GM21423 (cell line): Measurements from ENCODE around the gene TMIGD3.
"Not testable (repeated sequence)": the region's sequence is repeated elsewhere in the genome, so short reads cannot be mapped to it uniquely, and the experiment has no call there.

Experiments used
- ATAC-seq: cut with Tn5 transposase; IDR thresholded peaks from one replicate; pipeline ENCODE4 v1.9.1; 2021; ENCODE audit warnings: mild to moderate bottlenecking, moderate library complexity; ENCODE audit not compliant: unreplicated experiment

The TMIGD3 gene

DNA sequence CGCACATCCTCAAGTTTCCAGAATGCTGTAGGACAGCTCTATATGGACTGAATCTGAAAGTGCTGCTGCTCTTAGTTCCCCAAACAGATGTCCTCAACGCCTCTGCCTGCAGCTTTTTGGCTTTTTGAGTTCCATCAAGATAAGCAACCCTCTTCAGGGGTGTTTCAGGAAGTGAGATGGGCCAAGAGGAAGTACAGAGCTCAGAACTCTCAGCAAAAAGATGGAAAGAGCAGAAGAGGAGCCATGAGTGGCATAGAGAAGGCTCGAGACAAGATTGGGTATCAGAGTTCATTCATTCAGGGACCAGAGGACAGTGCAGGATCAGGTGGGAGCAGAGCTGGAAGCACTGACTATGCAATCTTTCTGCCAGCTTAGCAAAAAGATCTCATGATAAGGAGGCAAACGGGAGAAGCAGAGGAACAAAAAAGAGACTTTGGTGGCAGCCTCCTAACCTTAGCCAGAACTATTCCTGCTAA is at the start of gene TMIGD3, which contains the start of gene ADORA3:
TMIGD3 (minus strand) TSS at position 49 of the 476 bp plus-strand sequence. CDS start 279 bp downstream, outside the sequence.
ADORA3 (minus strand) TSS at position 49 of the 476 bp plus-strand sequence. CDS start 279 bp downstream, outside the sequence.
- ATAC-seq = no peak

- ATAC-seq = no peak
Measured at GRCh38 chr1:111553196-111553595, 49.8 kb upstream of the TMIGD3 start.

DNA sequence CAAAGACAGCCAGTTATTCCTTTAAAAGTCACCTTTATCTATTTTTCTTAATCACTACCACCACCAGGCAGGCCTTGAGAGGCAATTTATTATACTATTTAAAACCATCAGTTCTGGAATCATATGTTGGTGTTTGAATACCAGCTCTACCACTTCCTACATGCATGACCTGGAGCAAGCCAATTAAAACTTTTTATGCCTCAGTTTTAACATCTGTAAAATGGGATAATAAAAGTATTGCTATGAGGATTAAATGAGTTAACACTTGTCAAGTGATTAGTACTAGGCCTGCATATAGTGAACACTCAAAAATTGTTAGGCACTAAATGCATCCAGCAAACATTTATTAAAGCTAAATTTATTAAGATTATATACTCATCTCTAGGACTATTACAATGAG is 49.2 kb upstream of the TMIGD3 start:
- no peak for ATAC-seq

DNA sequence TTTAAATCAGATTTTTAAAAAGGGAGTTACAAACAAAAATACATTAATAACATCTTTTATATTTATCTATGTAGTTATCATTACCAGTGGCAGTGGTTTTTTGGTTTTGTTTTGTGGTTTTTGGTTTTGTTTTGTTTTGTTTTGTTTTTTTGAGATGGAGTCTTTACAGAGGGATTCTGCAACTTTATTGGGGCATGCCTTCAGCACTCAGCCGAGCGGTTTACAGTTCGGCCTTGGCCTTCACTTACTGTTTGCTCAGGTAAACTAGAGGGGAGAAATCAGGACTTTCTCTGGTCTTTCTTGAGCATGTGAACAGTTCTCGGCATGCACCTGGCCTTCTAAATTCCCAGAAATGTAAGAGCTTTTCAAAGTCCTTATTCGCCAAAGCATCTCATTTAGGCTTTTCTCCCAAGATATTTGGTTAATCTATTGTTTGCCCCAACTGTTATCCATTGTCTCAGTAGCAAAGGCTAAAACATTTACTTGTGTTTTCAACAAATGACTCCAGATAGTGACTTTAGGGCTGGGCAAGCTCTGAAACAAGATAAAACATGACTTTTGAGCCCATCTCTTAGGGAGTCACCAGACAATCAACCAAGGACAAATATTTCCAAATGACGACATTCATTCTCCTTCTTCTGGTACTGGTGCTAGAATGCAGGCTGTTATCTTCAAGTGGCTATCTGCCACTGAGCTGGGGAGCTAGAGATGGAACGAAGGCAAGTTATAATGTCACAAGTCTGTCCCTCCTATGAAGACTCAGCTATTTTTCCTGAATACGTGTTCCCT is 48.4 kb upstream of the TMIGD3 start:
- no peak for ATAC-seq

DNA sequence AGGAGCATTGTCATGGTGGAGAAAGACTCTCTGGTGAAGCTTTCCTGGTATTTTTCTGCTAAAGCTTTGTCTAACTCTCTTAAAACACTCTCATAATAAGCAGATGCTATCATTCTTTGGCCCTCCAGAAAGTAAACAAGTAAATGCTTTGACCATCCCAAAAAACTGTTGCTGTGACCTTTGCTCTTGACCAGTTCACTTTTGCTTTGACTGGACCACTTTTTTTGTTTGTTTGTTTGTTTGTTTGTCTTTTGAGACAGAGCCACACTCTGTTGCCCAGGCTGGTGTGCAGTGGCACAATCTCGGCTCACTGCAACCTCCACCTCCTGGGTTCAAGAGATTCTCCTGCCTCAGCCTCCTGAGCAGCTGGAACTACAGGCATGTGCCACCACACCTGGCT is 44.4 kb upstream of the TMIGD3 start:
- ATAC-seq = not testable (repeated sequence)

DNA sequence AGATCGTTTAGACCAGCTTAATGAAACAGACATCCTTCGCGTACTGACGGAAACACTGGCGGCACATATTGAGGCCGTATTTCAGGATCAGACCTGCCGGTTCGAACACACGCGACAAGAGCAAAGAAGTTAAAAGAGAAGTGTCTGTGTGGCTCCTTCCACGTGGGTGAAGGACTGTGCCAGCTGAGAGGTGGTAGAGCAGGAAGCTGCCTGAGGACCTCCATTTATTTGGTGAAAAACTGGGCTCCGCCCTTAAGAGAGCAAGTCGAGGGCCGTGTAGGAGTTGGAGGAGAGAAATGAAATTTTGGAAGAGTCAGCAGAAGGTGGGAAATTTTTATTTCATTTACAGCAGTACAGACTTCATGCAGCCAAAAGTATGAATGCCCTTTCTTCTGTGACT is 38.8 kb upstream of the TMIGD3 start:
- ATAC-seq = no peak

DNA sequence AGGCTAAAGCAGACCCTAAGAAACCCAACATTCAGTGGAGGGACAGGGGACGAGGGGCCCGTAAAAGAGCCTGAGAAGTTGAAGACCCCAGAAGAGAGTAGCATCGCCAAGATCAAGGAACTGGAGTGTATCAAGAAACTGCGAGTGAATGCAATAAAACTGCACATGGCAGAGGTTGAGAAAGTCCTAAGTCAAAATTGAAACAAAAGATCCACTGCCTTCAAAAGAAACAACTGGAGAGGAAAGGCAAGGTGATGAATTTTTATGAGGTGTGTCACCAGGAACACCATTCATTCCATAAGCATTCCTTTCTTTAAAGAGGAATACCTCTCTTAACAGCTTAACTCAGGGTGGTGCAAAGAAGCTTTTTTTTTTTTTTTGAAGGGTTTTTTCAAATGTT is 38.3 kb upstream of the TMIGD3 start:
- no peak for ATAC-seq

DNA sequence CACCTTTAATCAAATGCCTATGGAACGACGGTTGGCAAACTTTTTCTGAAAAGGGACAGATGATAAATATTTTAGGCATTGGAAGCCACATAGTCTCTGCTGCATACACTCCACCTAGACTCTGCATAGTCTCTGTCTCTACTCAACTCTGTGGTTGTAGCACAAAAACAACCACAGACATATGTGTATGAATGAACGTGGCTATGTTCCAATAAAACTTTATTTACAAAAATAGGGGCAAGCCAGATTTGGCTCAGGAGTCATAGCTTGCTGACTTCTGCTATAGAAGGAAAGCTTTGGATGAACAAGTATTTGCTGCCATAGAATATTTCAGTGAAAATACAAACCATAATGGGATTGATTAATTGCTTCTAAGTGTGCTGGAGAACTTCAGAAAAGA is 37.5 kb upstream of the TMIGD3 start:
- no peak for ATAC-seq

DNA sequence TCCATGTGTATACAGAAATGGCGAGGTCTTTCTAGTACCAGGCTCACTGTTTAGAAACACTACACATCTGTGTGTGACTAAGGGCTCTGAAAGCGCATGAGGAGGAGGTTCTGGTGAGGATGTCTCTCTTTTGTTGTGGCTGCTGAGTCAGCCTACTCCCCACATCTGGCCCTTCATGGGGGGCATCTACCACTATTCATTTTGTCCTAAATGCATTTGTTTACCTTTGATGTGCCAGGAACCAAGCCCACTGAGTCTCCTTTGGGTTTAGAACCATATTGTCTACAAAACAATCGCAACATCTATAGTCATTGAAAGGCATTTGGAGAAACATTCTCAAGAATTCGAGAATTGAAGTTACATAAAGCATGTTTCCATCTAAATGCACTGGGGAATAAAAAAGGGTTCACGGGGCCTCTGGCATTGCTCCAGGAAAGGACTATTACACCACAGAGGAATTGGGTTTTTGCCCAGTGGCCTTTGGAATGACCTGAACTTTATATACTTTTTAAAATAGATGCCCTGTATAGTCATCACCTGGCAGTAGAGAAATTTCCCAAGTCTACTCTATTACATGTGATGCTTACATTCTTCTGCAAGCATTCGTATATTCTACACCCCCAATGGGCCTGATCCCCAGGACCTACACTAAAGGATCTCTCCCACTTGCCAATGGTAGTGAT is 35.1 kb upstream of the TMIGD3 start:
- no peak for ATAC-seq

GRCh38 chr1:111535256-111536191 is 32.1 kb upstream of the TMIGD3 start:
- no peak for ATAC-seq

- no peak for ATAC-seq
Measured at GRCh38 chr1:111520053-111520452, 16.6 kb upstream of the TMIGD3 start.

- ATAC-seq = no peak
Measured at GRCh38 chr1:111517469-111518225, 14.2 kb upstream of the TMIGD3 start.

GRCh38 chr1:111516005-111516535 is 12.6 kb upstream of the TMIGD3 start:
- ATAC-seq = no peak

DNA sequence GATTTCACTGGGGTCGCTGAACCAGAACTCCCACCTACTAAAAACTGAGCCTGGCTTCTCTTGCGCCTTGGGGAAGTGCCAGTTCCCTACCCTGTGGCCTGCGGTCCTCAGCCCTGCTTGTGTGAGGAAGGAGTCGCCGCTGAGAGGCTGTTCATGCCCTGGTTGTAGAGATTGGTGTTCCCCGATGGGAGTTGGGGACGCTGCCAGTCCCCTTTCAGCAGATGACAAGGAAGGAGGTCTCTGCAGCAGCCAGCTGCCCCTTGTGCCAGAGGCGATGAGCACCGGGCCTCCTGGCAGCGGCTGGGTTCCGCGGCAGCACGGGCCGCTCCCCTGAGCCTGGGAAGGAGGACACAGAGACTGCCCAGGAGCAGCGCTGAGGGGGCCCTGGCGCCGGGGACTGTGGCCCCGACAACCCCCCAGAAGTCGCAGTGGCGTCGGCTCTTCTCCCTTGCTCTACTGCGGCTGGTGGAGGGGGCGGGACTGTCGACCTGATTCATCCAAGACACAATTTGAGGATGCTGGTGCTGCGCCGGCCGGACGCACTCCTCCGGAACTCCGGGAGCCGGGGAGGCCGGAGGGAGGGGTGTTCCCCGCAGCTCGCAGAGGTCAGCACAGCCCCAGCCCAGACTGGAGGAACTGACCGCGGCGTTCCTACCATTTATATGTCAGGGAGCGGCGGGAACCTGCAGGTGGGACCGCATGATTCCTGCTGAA is 12.0 kb upstream of the TMIGD3 start:
- no peak for ATAC-seq

GRCh38 chr1:111513410-111514020 is 10.1 kb upstream of the TMIGD3 start:
- ATAC-seq = no peak

DNA sequence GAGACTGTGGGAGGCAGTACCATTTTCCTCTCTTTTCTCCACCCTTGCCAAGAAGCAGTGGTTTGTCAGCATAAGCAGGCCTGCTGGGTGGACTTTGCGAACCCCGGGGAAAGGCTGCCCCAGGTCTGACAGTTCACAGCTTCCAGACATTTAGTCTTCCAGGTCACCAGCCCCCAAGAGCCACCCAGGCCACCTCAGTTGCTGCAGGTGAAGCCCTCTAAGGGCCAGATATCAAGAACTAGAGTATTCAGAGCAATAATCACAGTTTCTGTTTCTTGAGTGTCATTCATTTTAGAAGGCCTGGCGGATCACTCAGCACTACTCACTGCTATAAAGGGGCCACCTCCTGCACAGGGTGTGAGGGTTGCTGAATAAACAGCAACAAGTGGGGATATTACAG is 9.5 kb upstream of the TMIGD3 start:
- no peak for ATAC-seq

DNA sequence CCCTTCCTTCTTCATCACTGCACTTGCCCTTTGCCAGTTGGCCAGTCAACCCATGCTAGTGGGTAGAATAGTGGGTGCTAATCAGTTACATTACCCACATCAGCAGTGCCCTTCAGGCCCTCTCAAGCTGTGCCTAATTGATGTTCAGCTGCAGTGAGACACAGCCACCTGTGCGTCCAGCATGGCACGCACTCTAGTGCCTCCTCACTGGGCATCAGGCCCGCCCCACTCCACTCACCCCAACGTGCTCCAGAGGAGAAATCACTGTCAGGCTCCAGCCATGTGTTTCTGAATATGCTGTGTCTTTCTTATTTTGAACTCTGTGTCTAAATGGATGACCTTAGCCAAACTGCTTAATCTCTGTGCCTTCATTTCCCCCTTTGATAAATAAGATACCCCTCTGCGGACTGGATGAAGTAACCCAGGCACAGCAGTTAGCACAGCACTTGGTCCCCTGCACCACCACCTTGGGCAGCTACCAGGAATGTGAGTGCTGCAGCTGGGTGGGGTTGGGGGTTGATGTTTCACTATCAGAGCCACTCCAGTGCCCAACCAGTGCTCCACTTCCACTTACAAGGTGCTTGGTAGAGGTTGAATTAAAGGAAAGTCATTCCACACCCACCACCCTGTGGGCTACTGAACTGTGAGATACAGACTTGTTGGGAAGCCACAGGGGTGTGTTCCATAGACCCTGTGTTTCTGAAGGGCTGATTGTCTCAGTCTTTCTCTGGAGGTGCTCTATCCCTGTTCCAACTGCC is 8.9 kb upstream of the TMIGD3 start:
- ATAC-seq = no peak

DNA sequence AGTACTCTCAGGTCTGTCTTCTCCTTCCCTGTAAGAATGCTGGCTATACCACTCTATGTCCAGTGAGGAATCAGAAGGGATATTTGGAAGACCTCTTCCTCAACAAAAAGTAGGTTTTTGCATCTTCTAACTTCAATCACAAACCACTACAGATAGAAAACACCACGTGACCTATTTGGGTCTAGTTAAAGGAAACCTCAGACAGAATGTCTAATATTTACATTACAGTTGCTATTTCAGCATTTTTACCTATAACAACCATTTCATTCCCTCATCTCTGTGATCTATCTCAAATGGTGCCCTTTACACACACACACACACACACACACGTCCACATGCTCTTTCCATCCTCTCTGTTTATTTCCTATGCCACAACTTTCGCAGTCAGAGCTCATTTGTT is 7.9 kb upstream of the TMIGD3 start:
- no peak for ATAC-seq
